Brain microvascular endothelial cell (primary cell): Measurements from ENCODE around the gene HTR1B.

Experiments
- DNase-seq: peaks from one replicate; pipeline ENCODE4 v3.0.0-alpha.2; 2020
- H3K27ac ChIP-seq: fragments of 250-450 bp; sonication (Bioruptor Pico); 2 replicates; pipeline ENCODE4 v1.5.1; 2020; ENCODE audit warnings: mild to moderate bottlenecking, moderate library complexity
- H3K27me3 ChIP-seq: fragments of 250-450 bp; sonication (Bioruptor Pico); replicated peaks from 2 replicates; pipeline ENCODE4 v1.5.1; 2020; ENCODE audit warnings: mild to moderate bottlenecking
- H3K36me3 ChIP-seq: fragments of 250-450 bp; sonication (Bioruptor Pico); replicated peaks from 2 replicates; pipeline ENCODE4 v1.5.1; 2020; ENCODE audit warnings: mild to moderate bottlenecking
- H3K4me3 ChIP-seq: 2 replicates; pipeline ENCODE4 v1.5.1; 2011; ENCODE audit warnings: low read depth, mild to moderate bottlenecking, control low read depth, low read length, moderate library complexity
- CTCF ChIP-seq: IDR thresholded peaks from 2 replicates; pipeline ENCODE4 v1.5.1; 2011; ENCODE audit warnings: low read depth, mild to moderate bottlenecking, moderate library complexity, low read length, control low read depth, inconsistent platforms; ENCODE audit errors: missing control alignments
- in situ Hi-C: cut with HindIII; loops from 2 replicates; pipeline ENCODE4 v1.10.0; 2017; ENCODE audit warnings: low sequenced_read_pairs, low pct_ligation_motif_present

The HTR1B gene

DNA sequence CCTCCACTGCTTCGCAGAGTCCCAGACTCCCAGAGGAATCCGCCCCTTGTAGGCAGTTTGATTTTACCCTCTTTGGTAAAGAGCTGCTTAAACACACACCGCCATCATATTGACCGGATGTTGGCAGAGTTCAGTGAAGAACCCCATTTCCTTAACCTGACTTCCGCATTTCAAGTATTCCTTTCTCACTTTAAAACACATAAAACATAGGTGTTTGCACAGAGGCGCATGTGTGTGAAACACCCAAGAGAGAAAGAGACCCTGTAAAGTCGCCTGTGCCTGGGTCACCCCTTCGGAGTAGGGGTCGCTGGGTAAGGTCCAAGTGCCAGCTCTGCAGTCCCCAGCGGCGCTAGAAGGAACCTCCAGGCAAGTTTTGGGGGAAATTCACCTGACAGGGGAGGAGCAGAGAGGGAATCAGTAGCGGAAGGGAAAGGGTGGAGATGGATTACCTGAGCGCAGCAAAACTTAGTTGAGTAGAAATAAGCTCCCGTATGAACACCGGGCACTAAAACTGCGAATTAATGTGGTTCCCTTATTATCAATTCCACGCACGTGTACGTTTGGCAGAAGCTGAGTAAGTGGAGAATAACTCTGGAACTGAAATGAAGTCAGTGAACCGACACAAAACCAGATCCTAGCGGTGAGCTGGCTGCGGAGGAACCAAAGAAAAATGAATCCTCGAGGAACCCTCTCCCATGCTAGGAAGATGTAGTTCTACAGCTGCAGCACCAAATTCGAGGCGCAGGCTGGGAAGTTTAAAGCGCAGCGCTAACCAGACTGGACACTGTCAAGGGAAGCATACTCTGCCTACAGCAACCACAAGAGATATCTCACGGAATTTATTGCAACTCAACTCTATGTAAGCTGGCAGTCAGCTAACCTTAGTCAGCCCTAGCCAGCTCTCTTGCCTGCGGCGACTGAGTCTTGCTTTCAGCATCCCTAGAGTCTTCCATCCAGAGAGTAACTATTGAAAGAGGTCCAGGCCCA, 3.5 kb upstream of the HTR1B start:
- in situ Hi-C loops, result loop anchor here (25.0 kb wide), 2 partner anchors 779 to 1529 kb away; no protein-coding TSS in a partner anchor

DNA sequence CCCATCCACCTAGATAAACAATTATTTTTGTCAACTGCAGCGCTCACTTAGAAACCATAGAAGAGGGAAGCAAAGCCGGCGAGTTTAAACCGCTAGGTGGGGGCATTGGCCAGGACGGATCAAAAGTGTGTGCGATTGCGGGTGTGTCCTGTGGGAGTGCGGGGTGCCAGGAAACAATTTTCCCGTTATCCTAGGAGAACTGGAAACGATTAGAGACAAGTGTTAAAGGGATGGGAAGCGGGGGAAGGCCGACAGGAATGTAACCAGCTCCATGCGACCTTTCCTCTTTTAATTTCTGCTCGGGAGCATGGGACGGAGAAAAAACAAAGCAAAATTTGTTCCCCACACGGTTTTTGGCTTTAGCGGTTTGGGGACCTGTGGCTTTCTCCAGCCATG, 2.8 kb upstream of the HTR1B start:
- no peaks in the 10 kb centered on the region for H3K27me3 ChIP-seq
- peak; percentile 92 for TF ChIP-seq CTCF
- DNase-seq, result peak; percentile 81
- no peaks in the 10 kb centered on the region for H3K36me3 ChIP-seq
- peak overlapping the region; percentile 71 for H3K4me3 ChIP-seq
- H3K27ac ChIP-seq, result no peak overlapping the region
- in situ Hi-C loops, result loop anchor here (25.0 kb wide), 2 partner anchors 779 to 1529 kb away; no protein-coding TSS in a partner anchor

More for the DNA sequence above, 3.5 kb upstream of the HTR1B start:
- H3K27me3 ChIP-seq, result no peaks in the 10 kb centered on the region
- H3K27ac ChIP-seq, result no peak overlapping the region
- peak overlapping the region; percentile 71 for H3K4me3 ChIP-seq
- no peak for DNase-seq
- peak; percentile 47 for TF ChIP-seq CTCF
- H3K36me3 ChIP-seq, result no peaks in the 10 kb centered on the region

DNA sequence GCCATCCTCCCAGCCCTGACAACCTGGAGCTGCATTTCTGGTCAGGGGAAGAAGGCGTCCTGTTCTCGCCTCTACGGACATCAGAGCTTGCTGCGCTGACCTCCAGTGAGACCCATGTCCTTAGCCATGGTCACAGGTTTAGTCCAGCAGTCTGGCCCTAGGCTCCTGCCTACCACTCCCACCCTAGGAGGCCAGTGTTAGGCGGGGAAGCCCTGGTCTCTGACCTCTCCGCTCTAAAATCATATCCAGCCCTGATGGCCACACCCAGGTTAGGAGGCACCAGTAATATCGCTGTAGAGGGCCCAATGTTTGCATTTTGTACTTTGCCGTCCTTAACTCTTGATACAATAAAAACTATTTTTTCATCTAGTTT, 1.2 kb upstream of the HTR1B start:
- no peak for TF ChIP-seq CTCF
- Histone ChIP-seq H3K36me3 (no peaks in the 10 kb centered on the region), H3K27me3 (no peaks in the 10 kb centered on the region), H3K4me3 (peak overlapping the region; percentile 70), H3K27ac (no peak overlapping the region)
- DNase-seq, result no peak
- in situ Hi-C loops, result loop anchor here (25.0 kb wide), 2 partner anchors 777 to 1527 kb away; no protein-coding TSS in a partner anchor

DNA sequence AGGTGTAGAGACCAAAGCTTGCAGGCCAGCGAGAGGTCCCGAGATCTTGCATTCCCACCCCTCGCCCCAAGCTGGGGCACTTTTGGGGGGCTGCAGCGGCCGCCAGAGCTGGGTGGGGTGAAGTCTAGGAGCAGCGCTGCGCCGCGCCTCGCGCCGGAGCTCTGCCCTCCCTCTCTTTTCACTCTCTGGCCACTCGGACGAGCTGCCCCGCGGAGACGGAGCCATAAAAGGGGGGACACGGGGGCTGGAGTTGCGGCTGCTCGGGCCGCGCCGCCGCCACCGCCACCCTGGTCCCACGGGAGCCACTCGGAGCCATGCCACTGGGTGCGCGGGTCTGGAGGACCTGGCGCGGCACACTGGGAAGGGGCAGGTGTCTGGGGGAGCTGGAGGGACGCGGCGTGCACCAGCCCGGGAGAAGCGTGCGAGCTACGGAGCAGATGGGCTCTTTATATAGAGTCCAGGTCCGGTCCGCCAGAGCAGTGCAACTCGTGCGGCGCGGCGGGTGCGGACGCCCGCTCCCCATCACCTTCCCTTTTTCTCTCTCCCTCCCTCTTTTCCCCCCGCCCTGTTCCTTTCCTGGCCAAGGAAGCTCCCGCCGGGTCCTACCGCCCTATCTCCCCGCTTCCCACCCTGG, 687 bp upstream of the HTR1B start:
- no peak for DNase-seq
- Histone ChIP-seq H3K36me3 (no peaks in the 10 kb centered on the region), H3K4me3 (peak overlapping the region; percentile 70), H3K27ac (peak overlapping the region; percentile 13), H3K27me3 (no peaks in the 10 kb centered on the region)
- TF ChIP-seq CTCF, result no peak
- in situ Hi-C loops, result loop anchor here (25.0 kb wide), 2 partner anchors 777 to 1527 kb away; no protein-coding TSS in a partner anchor

DNA sequence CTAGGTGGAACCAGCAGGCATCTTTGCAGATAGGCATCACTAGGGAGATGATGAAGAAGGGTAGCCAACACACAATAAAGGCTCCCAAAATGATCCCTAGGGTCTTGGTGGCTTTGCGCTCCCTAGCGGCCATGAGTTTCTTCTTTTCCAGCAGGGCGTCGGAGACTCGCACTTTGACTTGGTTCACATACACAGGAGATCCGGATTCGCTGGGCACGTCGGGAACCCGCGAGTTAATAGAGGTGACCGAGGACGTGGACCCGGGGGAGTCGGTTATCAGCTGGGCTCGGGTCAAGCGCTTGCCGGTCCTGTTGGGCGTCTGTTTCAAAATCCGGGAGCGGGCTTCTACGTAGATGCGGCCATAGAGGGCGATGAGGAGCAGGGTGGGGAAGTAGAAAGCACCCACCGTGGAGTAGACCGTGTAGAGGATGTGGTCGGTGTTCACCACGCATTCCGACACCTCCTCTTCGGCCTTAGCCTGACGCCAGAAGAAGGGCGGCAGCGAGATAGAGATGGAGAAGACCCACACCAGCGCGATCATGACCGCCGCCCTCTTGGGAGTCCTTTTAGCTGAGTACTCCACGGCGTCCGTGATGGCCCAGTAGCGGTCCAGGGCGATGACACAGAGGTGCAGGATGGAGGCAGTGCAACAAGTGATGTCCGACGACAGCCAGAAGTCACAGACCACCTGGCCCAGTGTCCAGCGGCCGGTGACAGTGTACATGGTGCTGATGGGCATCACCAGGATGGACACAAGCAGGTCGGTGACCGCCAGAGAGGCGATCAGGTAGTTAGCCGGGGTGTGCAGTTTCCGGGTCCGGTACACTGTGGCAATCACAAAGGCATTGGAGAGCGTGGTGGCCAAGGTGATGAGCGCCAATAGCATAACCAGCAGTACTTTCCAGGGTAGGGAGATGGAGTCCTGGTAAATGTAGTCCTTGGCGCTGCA, 658 bp downstream of the HTR1B start:
- in situ Hi-C loops, result loop anchor here (25.0 kb wide), 2 partner anchors 775 to 1525 kb away; no protein-coding TSS in a partner anchor
- no peaks in the 10 kb centered on the region for H3K36me3 ChIP-seq
- H3K4me3 ChIP-seq, result peak overlapping the region; percentile 70
- peak; percentile 66 for DNase-seq
- peak; percentile 70 for TF ChIP-seq CTCF
- H3K27me3 ChIP-seq, result no peaks in the 10 kb centered on the region
- H3K27ac ChIP-seq, result peak overlapping the region; percentile 39
